H1 (cell line): ENCODE data around the gene ACER3.

ENCODE experiments used
- ASH2L ChIP-seq: fragments of 200-600, 300-600 bp; sonication (generic); IDR thresholded peaks from one replicate; pipeline ENCODE4 v1.7.1; 2017; ENCODE audit warnings: low read length
- ATF2 ChIP-seq: IDR thresholded peaks from 2 replicates; pipeline ENCODE4 v1.6.1; 2012; ENCODE audit warnings: low read length, inconsistent platforms
- BACH1 ChIP-seq: IDR thresholded peaks from 2 replicates; pipeline ENCODE4 v1.6.1; 2012; ENCODE audit warnings: low read length, improper control_type of control experiment
- CEBPB ChIP-seq: IDR thresholded peaks from 2 replicates; pipeline ENCODE4 v1.6.1; 2012; ENCODE audit warnings: low read depth, low read length
- FOSL1 ChIP-seq: IDR thresholded peaks from 2 replicates; pipeline ENCODE4 v1.6.1; 2011; ENCODE audit warnings: mild to moderate bottlenecking, low read depth, low read length, moderate library complexity; ENCODE audit not compliant: insufficient read depth
- JUND ChIP-seq: IDR thresholded peaks from 2 replicates; pipeline ENCODE4 v1.6.1; 2011; ENCODE audit warnings: mild to moderate bottlenecking, improper control_type of control experiment, low read length
- POLR2A ChIP-seq, 2 experiments: IDR thresholded peaks; 1 replicate in 1 of 2; 2 replicates in 1 of 2; pipeline ENCODE4 v1.6.1; 2011; ENCODE audit warnings: low read depth in 2 of 2, low read length in 2 of 2, mild to moderate bottlenecking in 2 of 2; ENCODE audit errors: control extremely low read depth in 1 of 2
- POLR2AphosphoS5 ChIP-seq: IDR thresholded peaks from 2 replicates; pipeline ENCODE4 v1.6.1; 2011; ENCODE audit warnings: low read depth, low read length
- SIX5 ChIP-seq: IDR thresholded peaks from 2 replicates; pipeline ENCODE4 v1.6.1; 2011; ENCODE audit warnings: mild to moderate bottlenecking, low read depth, low read length
- TBP ChIP-seq: IDR thresholded peaks from 2 replicates; pipeline ENCODE4 v1.6.1; 2011; ENCODE audit warnings: low read depth, low read length, improper control_type of control experiment
- YY1 ChIP-seq: IDR thresholded peaks from 2 replicates; pipeline ENCODE4 v1.6.1; 2011; ENCODE audit warnings: low read depth, mild to moderate bottlenecking, low read length
- TF ChIP-seq, protein P1 (sequence below), 3 experiments: IDR thresholded peaks; 1 replicate in 2 of 3; 2 replicates in 1 of 3; pipeline versions ENCODE4 v1.5.1 to v1.6.1; 2011; ENCODE audit warnings: low read length in 3 of 3, mild to moderate bottlenecking in 3 of 3, inconsistent platforms in 2 of 3, low read depth in 1 of 3, moderate library complexity in 1 of 3; ENCODE audit not compliant: insufficient read depth in 1 of 3; ENCODE audit errors: control extremely low read depth in 1 of 3
- TF ChIP-seq, protein P2 (sequence below): IDR thresholded peaks from 2 replicates; pipeline ENCODE4 v1.6.1; 2012; ENCODE audit warnings: inconsistent platforms

DNA sequence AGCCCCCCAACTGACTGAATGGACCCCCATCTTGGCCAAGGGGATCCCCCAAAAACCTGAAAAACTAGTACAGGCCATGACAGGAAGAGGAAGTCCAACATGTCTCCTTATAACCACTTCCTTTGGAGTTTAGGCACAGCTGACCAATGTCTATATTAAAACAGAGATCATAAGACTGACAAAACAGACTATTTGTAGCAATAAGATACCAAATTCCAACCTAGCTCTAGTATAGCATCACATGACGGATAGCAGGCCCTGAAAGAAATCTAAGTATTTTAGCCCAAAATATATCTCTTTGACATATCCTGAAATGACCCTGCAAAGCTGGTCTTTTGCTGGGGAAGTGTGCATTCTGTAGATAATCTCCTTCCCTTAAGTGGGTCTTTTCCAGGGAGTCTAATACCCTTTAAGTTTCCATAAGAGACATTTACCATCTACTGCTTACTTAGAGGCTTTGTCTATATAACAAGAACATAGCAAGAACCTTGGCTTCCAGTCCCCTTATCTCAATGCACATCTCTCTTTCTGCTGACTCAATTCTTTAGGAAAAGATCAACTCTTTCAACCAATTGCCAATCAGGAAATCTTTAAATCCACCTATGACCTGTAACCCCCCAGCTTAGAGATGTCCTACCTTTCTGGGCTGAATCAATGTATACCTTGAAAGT is 34.9 kb upstream of the ACER3 start:
- TF ChIP-seq TBP (no peak), POLR2AphosphoS5 (no peak), POLR2A (IDR thresholded peaks at IDR 0.05; ENCODE audit: control extremely low read depth in 1 of 2, low read depth in 2 of 2, low read length in 2 of 2) (no peak), JUND (no peak), FOSL1 (no peak), ATF2 (no peak), CEBPB (no peak), ASH2L (no peak), SIX5 (no peak), BACH1 (no peak), YY1 (no peak)
- TF ChIP-seq, protein P1, sequence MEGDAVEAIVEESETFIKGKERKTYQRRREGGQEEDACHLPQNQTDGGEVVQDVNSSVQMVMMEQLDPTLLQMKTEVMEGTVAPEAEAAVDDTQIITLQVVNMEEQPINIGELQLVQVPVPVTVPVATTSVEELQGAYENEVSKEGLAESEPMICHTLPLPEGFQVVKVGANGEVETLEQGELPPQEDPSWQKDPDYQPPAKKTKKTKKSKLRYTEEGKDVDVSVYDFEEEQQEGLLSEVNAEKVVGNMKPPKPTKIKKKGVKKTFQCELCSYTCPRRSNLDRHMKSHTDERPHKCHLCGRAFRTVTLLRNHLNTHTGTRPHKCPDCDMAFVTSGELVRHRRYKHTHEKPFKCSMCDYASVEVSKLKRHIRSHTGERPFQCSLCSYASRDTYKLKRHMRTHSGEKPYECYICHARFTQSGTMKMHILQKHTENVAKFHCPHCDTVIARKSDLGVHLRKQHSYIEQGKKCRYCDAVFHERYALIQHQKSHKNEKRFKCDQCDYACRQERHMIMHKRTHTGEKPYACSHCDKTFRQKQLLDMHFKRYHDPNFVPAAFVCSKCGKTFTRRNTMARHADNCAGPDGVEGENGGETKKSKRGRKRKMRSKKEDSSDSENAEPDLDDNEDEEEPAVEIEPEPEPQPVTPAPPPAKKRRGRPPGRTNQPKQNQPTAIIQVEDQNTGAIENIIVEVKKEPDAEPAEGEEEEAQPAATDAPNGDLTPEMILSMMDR (IDR thresholded peaks at IDR 0.05; ENCODE audit: control extremely low read depth in 1 of 3, insufficient read depth in 1 of 3, low read depth in 1 of 3, low read length in 3 of 3), result no peak
- TF ChIP-seq, protein P2, sequence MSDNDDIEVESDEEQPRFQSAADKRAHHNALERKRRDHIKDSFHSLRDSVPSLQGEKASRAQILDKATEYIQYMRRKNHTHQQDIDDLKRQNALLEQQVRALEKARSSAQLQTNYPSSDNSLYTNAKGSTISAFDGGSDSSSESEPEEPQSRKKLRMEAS, result no peak
